ENCODE results near the gene ARMC3. TPM values are rescaled to one million over a fixed set of nuclear protein-coding genes. Genes with fewer than 3 reads are reported as not detected.

ARMC3 gene
- total and polyA plus RNA-seq, 8 donors = 0.05 to 0.25 TPM; not detected in 6

- Histone ChIP-seq H3K36me3 (no peaks in the 10 kb centered on the region), H3K27me3 (no peaks in the 10 kb centered on the region), H3K4me1 (peaks cover 0 to 13% (median 0%) of the 10 kb centered on the region in 3 donors), H3K9me3 (no peaks in the 10 kb centered on the region), H3K4me3 (peak overlapping the region in 1 of 4 donors; percentile 11), H3K27ac (peak overlapping the region in 2 of 4 donors; percentile 29 to 33)
- WGBS, 2 donors = 19 to 21% methylated on average over 10 of the region's 10 CpGs
- FAIRE-seq = no peak
- intact Hi-C loops (cut with DNase I) = no loop called here
- TF ChIP-seq, protein P1, sequence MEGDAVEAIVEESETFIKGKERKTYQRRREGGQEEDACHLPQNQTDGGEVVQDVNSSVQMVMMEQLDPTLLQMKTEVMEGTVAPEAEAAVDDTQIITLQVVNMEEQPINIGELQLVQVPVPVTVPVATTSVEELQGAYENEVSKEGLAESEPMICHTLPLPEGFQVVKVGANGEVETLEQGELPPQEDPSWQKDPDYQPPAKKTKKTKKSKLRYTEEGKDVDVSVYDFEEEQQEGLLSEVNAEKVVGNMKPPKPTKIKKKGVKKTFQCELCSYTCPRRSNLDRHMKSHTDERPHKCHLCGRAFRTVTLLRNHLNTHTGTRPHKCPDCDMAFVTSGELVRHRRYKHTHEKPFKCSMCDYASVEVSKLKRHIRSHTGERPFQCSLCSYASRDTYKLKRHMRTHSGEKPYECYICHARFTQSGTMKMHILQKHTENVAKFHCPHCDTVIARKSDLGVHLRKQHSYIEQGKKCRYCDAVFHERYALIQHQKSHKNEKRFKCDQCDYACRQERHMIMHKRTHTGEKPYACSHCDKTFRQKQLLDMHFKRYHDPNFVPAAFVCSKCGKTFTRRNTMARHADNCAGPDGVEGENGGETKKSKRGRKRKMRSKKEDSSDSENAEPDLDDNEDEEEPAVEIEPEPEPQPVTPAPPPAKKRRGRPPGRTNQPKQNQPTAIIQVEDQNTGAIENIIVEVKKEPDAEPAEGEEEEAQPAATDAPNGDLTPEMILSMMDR (IDR thresholded peaks at IDR 0.05) = no peak
- ATAC-seq = peak; percentile 53 to 94 (median 82)
- DNase-seq = peak in 4 of 6 donors; percentile 33 to 75 (median 44)
Observed at GRCh38 chr10:22911889-22912762, 15.7 kb upstream of the ARMC3 start.

DNA sequence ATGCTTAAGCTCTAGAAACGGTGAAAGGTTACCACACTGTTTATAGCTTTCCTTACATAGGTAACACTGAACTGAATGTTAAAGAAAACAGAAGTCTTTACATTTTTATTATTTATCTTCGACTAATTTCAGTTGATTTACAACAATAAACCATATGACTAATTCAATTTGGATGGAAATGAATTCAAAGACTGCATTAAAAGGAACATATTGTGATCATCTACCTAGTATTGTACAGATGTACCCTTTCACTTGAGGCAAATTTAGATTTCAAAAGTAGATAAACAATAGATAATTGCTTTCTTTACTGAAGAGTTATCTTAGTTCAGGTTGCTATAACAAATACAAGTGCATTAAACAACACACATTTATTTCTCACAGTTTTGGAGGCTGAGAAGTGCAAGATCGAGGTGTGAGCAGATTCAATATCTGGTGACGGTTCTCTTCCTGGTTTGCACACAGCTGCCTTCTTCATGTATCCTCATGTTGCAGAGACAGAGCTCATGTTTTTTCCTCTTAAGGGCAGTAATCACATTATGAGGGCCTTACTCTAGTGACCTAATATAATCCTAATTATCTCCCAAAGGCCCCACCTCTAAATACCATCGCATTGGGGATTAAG lies 15.0 kb upstream of the ARMC3 start:
- H3K4me1 ChIP-seq = peaks cover 0 to 13% (median 0%) of the 10 kb centered on the region in 3 donors
- FAIRE-seq = no peak
- TF ChIP-seq, protein P1 (IDR thresholded peaks at IDR 0.05) = no peak
- peak in 3 of 4 donors; percentile 38 to 68 (median 53) for ATAC-seq
- no peaks in the 10 kb centered on the region for H3K36me3 ChIP-seq
- no peak for DNase-seq
- intact Hi-C loops (cut with DNase I) = no loop called here
- H3K27ac ChIP-seq = peak overlapping the region in 2 of 4 donors; percentile 29 to 33
- no peaks in the 10 kb centered on the region for H3K9me3 ChIP-seq
- no peaks in the 10 kb centered on the region for H3K27me3 ChIP-seq
- WGBS, 2 donors = 44 to 50% methylated on average over 5 of the region's 5 CpGs
- peak overlapping the region in 1 of 4 donors; percentile 11 for H3K4me3 ChIP-seq

DNA sequence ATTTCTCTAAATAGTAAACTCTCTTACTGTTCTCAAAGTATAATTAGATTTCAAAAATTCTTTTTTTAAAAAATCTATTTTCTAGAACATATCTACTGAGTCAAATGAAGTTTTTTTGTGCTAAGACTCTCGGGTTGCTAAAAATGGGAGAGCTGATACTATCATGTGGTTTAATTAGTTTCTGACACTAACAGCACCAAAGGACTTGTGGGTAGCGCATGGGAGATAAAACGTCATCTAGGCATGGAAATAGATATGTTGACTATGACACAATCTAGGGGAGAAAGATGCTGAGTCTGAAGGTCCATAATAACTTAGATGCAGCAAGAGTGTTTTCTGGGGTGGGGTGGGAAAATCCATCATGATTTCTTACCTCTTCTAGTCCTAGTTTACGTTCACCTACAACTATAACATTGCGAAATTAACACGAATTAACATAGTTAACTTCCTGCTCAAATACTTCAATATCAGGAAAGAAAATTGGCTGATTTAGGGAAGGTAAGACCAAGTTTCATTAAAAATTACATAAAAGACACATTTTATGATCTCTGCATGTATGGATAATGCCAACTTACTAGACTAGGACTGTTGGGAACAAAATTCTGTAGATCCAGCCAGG lies 14.3 kb upstream of the ARMC3 start:
- no peaks in the 10 kb centered on the region for H3K9me3 ChIP-seq
- FAIRE-seq (no peak), DNase-seq (no peak), ATAC-seq (no peak)
- H3K27me3 ChIP-seq = no peaks in the 10 kb centered on the region
- no peak overlapping the region for H3K27ac ChIP-seq
- no peak overlapping the region for H3K4me3 ChIP-seq
- TF ChIP-seq, protein P1 (IDR thresholded peaks at IDR 0.05) = no peak
- intact Hi-C loops (cut with DNase I) = no loop called here
- H3K4me1 ChIP-seq = peaks cover 0 to 13% (median 0%) of the 10 kb centered on the region in 3 donors
- H3K36me3 ChIP-seq = no peaks in the 10 kb centered on the region
- WGBS, 2 donors = 82 to 87% methylated on average over 6 of the region's 6 CpGs

- no peaks in the 10 kb centered on the region for H3K36me3 ChIP-seq
- ATAC-seq (no peak), DNase-seq (no peak), FAIRE-seq (no peak)
- TF ChIP-seq, protein P1 (IDR thresholded peaks at IDR 0.05) = no peak
- WGBS, 2 donors = 94 to 100% methylated on average over 3 of the region's 3 CpGs
- H3K9me3 ChIP-seq = no peaks in the 10 kb centered on the region
- H3K4me3 ChIP-seq = no peak overlapping the region
- H3K4me1 ChIP-seq = peaks cover 0 to 13% (median 0%) of the 10 kb centered on the region in 3 donors
- intact Hi-C loops (cut with DNase I) = no loop called here
- H3K27ac ChIP-seq = no peak overlapping the region
- no peaks in the 10 kb centered on the region for H3K27me3 ChIP-seq
Observed at GRCh38 chr10:22915314-22915713, 12.5 kb upstream of the ARMC3 start.
